K562 (cell line): ENCODE results near the gene NADK. TPM values are rescaled to one million over a fixed set of nuclear protein-coding genes. Genes with fewer than 3 reads are reported as not detected.

Experiments used
- ATAC-seq: fragments of 200-7000 bp; cut with Tn5 transposase; 3 replicates; pipeline ENCODE4 v1.9.1; 2020; ENCODE audit warnings: moderate library complexity
- BruUV-seq: library from RNA; stranded (reverse); fragments of 400-500 nt; replicated peaks from 2 replicates; lab custom pipeline; 2021; lab: Mats Ljungman, UMichigan
- CTCF ChIA-PET: fragments of 300-600 bp; formaldehyde crosslinking; extraction: SDS; loops from one replicate; lab custom pipeline; 2021; ENCODE audit warnings: low intra/inter-chr PET ratio; lab: Yijun Ruan, JAX
- POLR2A ChIA-PET: fragments of 300-600, 350-650 bp; sonication (Branson Sonifier 250); formaldehyde crosslinking; extraction: SDS; loops from one replicate; lab custom pipeline; 2021; ENCODE audit warnings: antibody characterized with exemption, inconsistent platforms; lab: Yijun Ruan, JAX
- DNase-seq, 4 experiments: peaks; one replicate each; pipeline versions ENCODE4 v3.0.0 to v3.0.0-alpha.2; 2011 to 2018; ENCODE audit warnings: low spot score in 3 of 4, mixed read lengths in 3 of 4; ENCODE audit errors: extremely low read depth in 1 of 4
- FAIRE-seq: peaks from 2 replicates; lab custom pipeline; 2011; peaks lifted over from hg19 to GRCh38; lab: Jason Lieb, UNC
- H2AFZ ChIP-seq: 2 replicates; pipeline ENCODE4 v1.6.0; 2011; ENCODE audit warnings: low read depth, low read length, control low read depth, inconsistent platforms
- H3K27ac ChIP-seq: fragments of 200-600 bp; 3 replicates; pipeline ENCODE4 v1.8.0; 2011; ENCODE audit warnings: low read depth, mild to moderate bottlenecking, control low read depth, inconsistent platforms, low read length, moderate library complexity, mixed read lengths; ENCODE audit errors: extremely low read depth
- H3K27me3 ChIP-seq, 2 experiments: fragments of 300-600 bp in 1 of 2; 2 replicates in 1 of 2; 3 replicates in 1 of 2; pipeline versions ENCODE4 v1.6.0 to v1.8.0; 2011; ENCODE audit warnings: inconsistent platforms in 2 of 2, low read length in 2 of 2, mild to moderate bottlenecking in 1 of 2, mixed read lengths in 1 of 2, moderate library complexity in 1 of 2; ENCODE audit not compliant: control insufficient read depth in 2 of 2, insufficient read depth in 2 of 2
- H3K36me3 ChIP-seq: fragments of 300-600 bp; 3 replicates; pipeline ENCODE4 v1.8.0; 2011; ENCODE audit warnings: mild to moderate bottlenecking, low read length, inconsistent platforms; ENCODE audit not compliant: control insufficient read depth, insufficient read depth
- H3K4me1 ChIP-seq, 2 experiments: fragments of 200-600 bp in 1 of 2; replicated peaks in 1 of 2; 2 replicates in 1 of 2; 3 replicates in 1 of 2; pipeline versions ENCODE4 v1.5.1 to v1.8.0; 2011; ENCODE audit warnings: inconsistent platforms in 2 of 2, low read length in 2 of 2, mild to moderate bottlenecking in 1 of 2, mixed read lengths in 1 of 2, moderate library complexity in 1 of 2; ENCODE audit not compliant: control insufficient read depth in 2 of 2, insufficient read depth in 2 of 2
- H3K4me2 ChIP-seq: 2 replicates; pipeline ENCODE4 v1.6.1; 2011; ENCODE audit warnings: low read length, control low read depth, inconsistent platforms, mixed read lengths; ENCODE audit not compliant: insufficient read depth
- H3K4me3 ChIP-seq: fragments of 200-600 bp; sonication (generic), shearing (Covaris generic); 2 replicates; pipeline ENCODE4 v1.5.1; 2016; ENCODE audit warnings: control low read depth, inconsistent platforms
- H3K79me2 ChIP-seq: fragments of 200-600 bp; 3 replicates; pipeline ENCODE4 v1.8.0; 2011; ENCODE audit warnings: low read length, inconsistent platforms; ENCODE audit not compliant: control insufficient read depth, insufficient read depth
- H3K9ac ChIP-seq, 2 experiments: 2 replicates each; pipeline versions ENCODE4 v1.6.0 to v1.6.1; 2011; ENCODE audit warnings: low read depth in 2 of 2, low read length in 2 of 2, control low read depth in 1 of 2, inconsistent platforms in 1 of 2, mild to moderate bottlenecking in 1 of 2, mixed read lengths in 1 of 2; ENCODE audit not compliant: insufficient read depth in 1 of 2
- H3K9me1 ChIP-seq: one replicate; pipeline ENCODE4 v1.6.0; 2011; ENCODE audit warnings: inconsistent platforms, mild to moderate bottlenecking, low read length, moderate library complexity; ENCODE audit not compliant: control insufficient read depth, insufficient read depth
- H3K9me3 ChIP-seq: replicated peaks from 2 replicates; pipeline ENCODE4 v1.5.1; 2011; ENCODE audit warnings: low read depth, low read length, inconsistent platforms; ENCODE audit not compliant: control insufficient read depth, insufficient read depth
- H4K20me1 ChIP-seq: replicated peaks from 2 replicates; pipeline ENCODE4 v1.6.1; 2011; ENCODE audit warnings: low read length, inconsistent platforms, mixed read lengths; ENCODE audit not compliant: control insufficient read depth, insufficient read depth
- BCLAF1 ChIP-seq, 2 experiments: fragments of 450-650 bp in 1 of 2; IDR thresholded peaks; 2 replicates each; pipeline ENCODE4 v1.6.1; 2011 to 2017; ENCODE audit warnings: low read depth in 2 of 2, antibody characterized with exemption in 1 of 2, borderline replicate concordance in 1 of 2, low read length in 1 of 2, mild to moderate bottlenecking in 1 of 2, mixed read lengths in 1 of 2; ENCODE audit not compliant: control insufficient read depth in 1 of 2
- C11orf30 ChIP-seq: fragments of 450-650 bp; IDR thresholded peaks from 2 replicates; pipeline ENCODE4 v1.6.1; 2016; ENCODE audit warnings: low read depth, mild to moderate bottlenecking
- CBX3 ChIP-seq, 2 experiments: IDR thresholded peaks; 1 replicate in 1 of 2; 2 replicates in 1 of 2; pipeline ENCODE4 v1.6.1; 2012; ENCODE audit warnings: inconsistent platforms in 2 of 2, low read length in 2 of 2, borderline replicate concordance in 1 of 2, control low read depth in 1 of 2
- TRIM24 ChIP-seq, 2 experiments: fragments of 450-650 bp; IDR thresholded peaks; 2 replicates each; pipeline ENCODE4 v1.6.1; 2016
- ZNF280A ChIP-seq: fragments of 450-650 bp; IDR thresholded peaks from 2 replicates; pipeline ENCODE4 v1.6.1; 2018; ENCODE audit warnings: mild to moderate bottlenecking, low read depth; ENCODE audit not compliant: partially characterized antibody
- ZNF316 ChIP-seq: fragments of 450-650 bp; IDR thresholded peaks from 2 replicates; pipeline ENCODE4 v1.6.1; 2016
- ZNF512 ChIP-seq: IDR thresholded peaks from 2 replicates; pipeline ENCODE4 v1.6.1; 2016; ENCODE audit warnings: missing genetic modification characterization, missing compliant biosample characterization
- WGBS: fragments of 100-300 bp; shearing (Covaris generic); methylation state at CpG from one replicate; pipeline ENCODE4 v1.1.6; 2016; ENCODE audit warnings: low coverage, mixed read lengths; ENCODE audit not compliant: insufficient coverage; ENCODE audit errors: missing lambda C conversion rate; 5-methylcytosine and 5-hydroxymethylcytosine counted together
- in situ Hi-C: fragments of 300-500 bp; cut with MboI; formaldehyde crosslinking; loops from 4 replicates; pipeline ENCODE4 v1.15.0; 2018; ENCODE audit warnings: inconsistent platforms, mixed read lengths
- intact Hi-C: fragments of 100-400 bp; cut with micrococcal nuclease; formaldehyde crosslinking; loops from 2 replicates; pipeline ENCODE4 v1.14.2; 2022
- polyA plus RNA-seq, 8 experiments: library from polyadenylated mRNA; depleted of rRNA in 4 of 8; stranded (reverse) in 5 of 8; unstranded in 3 of 8; fragments of >200 nt; fragmentation: Nextera tagmentation in 2 of 8; fragmentation: Illumina TruSeq in 1 of 8; extraction: Ambion mirVana in 2 of 8; extraction: Trizol in 1 of 8; gene quantifications; 2 replicates each; pipeline versions ENCODE4 v1.2.1 to v1.2.3, GENCODE V29; 2011 to 2014; ENCODE audit warnings: inconsistent platforms in 1 of 8, missing spikeins in 1 of 8
- total RNA-seq, 7 experiments: library from RNA; depleted of rRNA in 6 of 7; stranded (reverse); fragments of >200 nt in 6 of 7; fragmentation: Illumina TruSeq in 2 of 7; extraction: Trizol in 2 of 7; gene quantifications; 2 replicates each; pipeline versions ENCODE4 v1.2.1 to v1.2.3, GENCODE V29; 2011 to 2021; ENCODE audit warnings: low replicate concordance in 1 of 7

The NADK gene
- total and polyA plus RNA-seq, 9 of the 15 experiments (the other 6 are each of a cell fraction or from before 2014, with no cell fraction given): 1.5 to 135 (median 75.1) TPM

GRCh38 chr1:1771096-1771495 lies 7.2 kb downstream of the NADK start:
- H3K9ac ChIP-seq: no peak overlapping the region
- BruUV-seq: no TSS peak
- H4K20me1 ChIP-seq: peaks cover 11% of the 10 kb centered on the region; the same call in 1 of the 2 replicates
- in situ Hi-C loops: no loop called here
- no peaks in the 10 kb centered on the region for H3K9me1 ChIP-seq
- WGBS: 96% methylated on average over 3 of the region's 3 CpGs
- FAIRE-seq: peak; percentile 6
- H3K4me2 ChIP-seq: no peak overlapping the region
- H3K36me3 ChIP-seq: peaks cover 88% of the 10 kb centered on the region
- H3K4me3 ChIP-seq: no peak overlapping the region
- no peak for ATAC-seq
- H3K27me3 ChIP-seq: no peaks in the 10 kb centered on the region
- peaks cover 12 to 16% of the 10 kb centered on the region in 2 experiments for H3K4me1 ChIP-seq
- intact Hi-C loops: no loop called here
- peaks cover 20% of the 10 kb centered on the region for H3K9me3 ChIP-seq
- DNase-seq: no peak
- TF ChIP-seq C11orf30 (0 out of 2 replicates have a peak, but pooled peaks have one; percentile 2), CBX3 (IDR thresholded peaks at IDR 0.05; ENCODE audit: borderline replicate concordance in 1 of 2, low read length in 2 of 2) (no peak), ZNF316 (peak; percentile 60)
- TF ChIP-seq, all 486 proteins: peak for 2
- ChIA-PET POLR2A (interaction anchor here (0.7 to 1.6 kb wide), 2 partner anchors 9 to 11 kb away, joined by 4 to 6 read pairs; no protein-coding TSS in a partner anchor), CTCF (no interaction called here)
- no peak overlapping the region for H3K27ac ChIP-seq
- H2AFZ ChIP-seq: no peak overlapping the region
- H3K79me2 ChIP-seq: peaks cover 97% of the 10 kb centered on the region

GRCh38 chr1:1770102-1770501 lies 8.2 kb downstream of the NADK start:
- no peak for FAIRE-seq
- in situ Hi-C loops: no loop called here
- Histone ChIP-seq H3K79me2 (peaks cover 97% of the 10 kb centered on the region), H3K27me3 (no peaks in the 10 kb centered on the region), H3K36me3 (peaks cover 87% of the 10 kb centered on the region), H3K9me1 (no peaks in the 10 kb centered on the region), H3K4me2 (no peak overlapping the region), H3K4me3 (no peak overlapping the region), H3K4me1 (peaks cover 2 to 9% of the 10 kb centered on the region in 2 experiments; a peak in 4 of 5 replicates), H3K9me3 (peaks cover 20% of the 10 kb centered on the region), H3K27ac (no peak overlapping the region), H2AFZ (no peak overlapping the region), H4K20me1 (peaks cover 1% of the 10 kb centered on the region; the same call in 1 of the 2 replicates), H3K9ac (no peak overlapping the region)
- ChIA-PET POLR2A (interaction anchor here (0.6 kb wide), 1 partner anchor 84 kb away, joined by 3 read pairs; no protein-coding TSS in a partner anchor), CTCF (no interaction called here)
- BruUV-seq: no TSS peak
- 91% methylated on average over 3 of the region's 3 CpGs for WGBS
- no peak for DNase-seq
- no peak for ATAC-seq
- intact Hi-C loops: no loop called here
- no peak for TF ChIP-seq BCLAF1 (IDR thresholded peaks at IDR 0.05; ENCODE audit: borderline replicate concordance in 1 of 2, control insufficient read depth in 1 of 2, low read depth in 2 of 2, low read length in 1 of 2)
- peak in 1 of 2 experiments; percentile 13; a peak in 1 of 4 replicates for TF ChIP-seq TRIM24 (IDR thresholded peaks at IDR 0.05)
- TF ChIP-seq ZNF512: peak; percentile 46; the same call in 1 of the 2 replicates
- TF ChIP-seq ZNF280A: peak; percentile 46
